Calu3 (cell line): ENCODE results near the gene NEXN. TPM values are rescaled to one million over a fixed set of nuclear protein-coding genes. Genes with fewer than 3 reads are reported as not detected.

Experiments used
- BruUV-seq: library from RNA; stranded (reverse); fragments of 400-500 nt; replicated peaks from 2 replicates; lab custom pipeline; 2021; lab: Mats Ljungman, UMichigan
- CTCF ChIA-PET: fragments of 300-600 bp; sonication (Branson Sonifier 250); formaldehyde crosslinking; loops from one replicate; lab custom pipeline; 2022; ENCODE audit warnings: antibody characterized with exemption; lab: Charles Lee
- DNase-seq: peaks from one replicate; pipeline ENCODE4 v3.0.0; 2022
- H3K27ac Mint-ChIP-seq: one replicate; pipeline ENCODE4 v1.8.0; 2022; ENCODE audit warnings: mixed read lengths; ENCODE audit not compliant: unreplicated experiment
- H3K27me3 Mint-ChIP-seq: one replicate; pipeline ENCODE4 v1.8.0; 2022; ENCODE audit warnings: mixed read lengths; ENCODE audit not compliant: unreplicated experiment
- H3K36me3 Mint-ChIP-seq: one replicate; pipeline ENCODE4 v1.8.0; 2022; ENCODE audit warnings: mild to moderate bottlenecking, moderate library complexity, mixed read lengths; ENCODE audit not compliant: insufficient read depth, unreplicated experiment
- H3K4me1 Mint-ChIP-seq: one replicate; pipeline ENCODE4 v1.8.0; 2022; ENCODE audit warnings: mild to moderate bottlenecking, low read depth, mixed read lengths; ENCODE audit not compliant: unreplicated experiment
- H3K4me3 Mint-ChIP-seq: one replicate; pipeline ENCODE4 v1.8.0; 2022; ENCODE audit warnings: mild to moderate bottlenecking, low read depth, moderate library complexity, mixed read lengths; ENCODE audit not compliant: unreplicated experiment
- H3K9me3 Mint-ChIP-seq: one replicate; pipeline ENCODE4 v1.8.0; 2022; ENCODE audit warnings: low read depth, mixed read lengths; ENCODE audit not compliant: unreplicated experiment
- CTCF ChIP-seq: fragments of 200-600 bp; IDR thresholded peaks from one replicate; pipeline ENCODE4 v1.8.0; 2022; ENCODE audit warnings: antibody characterized with exemption; ENCODE audit not compliant: unreplicated experiment
- intact Hi-C: fragments of 100-400 bp; cut with micrococcal nuclease; formaldehyde crosslinking; loops from one replicate; pipeline ENCODE4 v1.10.0; 2022; ENCODE audit not compliant: unreplicated experiment
- total RNA-seq: library from RNA; stranded (reverse); gene quantifications from 2 replicates; pipeline ENCODE4 v1.2.3, GENCODE V29; 2022

Gene NEXN
- total RNA-seq, 1 experiment from 2014 or later = 2.0 TPM

GRCh38 chr1:77859248-77859647, 29.2 kb upstream of the NEXN start:
- TSS peak; percentile 23 for BruUV-seq
- DNase-seq = no peak
- H3K27me3 Mint-ChIP-seq = no peaks in the 10 kb centered on the region
- no peak overlapping the region for H3K4me3 Mint-ChIP-seq
- peaks cover 7% of the 10 kb centered on the region for H3K36me3 Mint-ChIP-seq
- CTCF ChIA-PET = no interaction called here
- H3K27ac Mint-ChIP-seq = no peak overlapping the region
- no peak for TF ChIP-seq CTCF
- H3K4me1 Mint-ChIP-seq = no peaks in the 10 kb centered on the region
- intact Hi-C loops = no loop called here
- peaks cover 3% of the 10 kb centered on the region for H3K9me3 Mint-ChIP-seq

- CTCF ChIA-PET = no interaction called here
- no peak for TF ChIP-seq CTCF
- Mint-ChIP-seq H3K27me3 (no peaks in the 10 kb centered on the region), H3K36me3 (peaks cover 10% of the 10 kb centered on the region), H3K4me1 (no peaks in the 10 kb centered on the region), H3K4me3 (no peak overlapping the region), H3K27ac (no peak overlapping the region), H3K9me3 (no peaks in the 10 kb centered on the region)
- intact Hi-C loops = no loop called here
- no peak for DNase-seq
- BruUV-seq = no TSS peak
These were observed 22.1 kb upstream of the NEXN start for GRCh38 chr1:77866296-77866695.

- no peak for DNase-seq
- no peaks in the 10 kb centered on the region for H3K9me3 Mint-ChIP-seq
- intact Hi-C loops = no loop called here
- CTCF ChIA-PET = no interaction called here
- H3K4me1 Mint-ChIP-seq = no peaks in the 10 kb centered on the region
- peaks cover 3% of the 10 kb centered on the region for H3K36me3 Mint-ChIP-seq
- no peak overlapping the region for H3K4me3 Mint-ChIP-seq
- no peak for TF ChIP-seq CTCF
- no TSS peak for BruUV-seq
- H3K27me3 Mint-ChIP-seq = no peaks in the 10 kb centered on the region
- H3K27ac Mint-ChIP-seq = no peak overlapping the region
These were observed 15.8 kb upstream of the NEXN start for GRCh38 chr1:77872645-77873044.

- TF ChIP-seq CTCF = no peak
- Mint-ChIP-seq H3K27ac (no peak overlapping the region), H3K4me1 (no peaks in the 10 kb centered on the region), H3K4me3 (no peak overlapping the region), H3K36me3 (peaks cover 3% of the 10 kb centered on the region), H3K9me3 (no peaks in the 10 kb centered on the region), H3K27me3 (no peaks in the 10 kb centered on the region)
- intact Hi-C loops = no loop called here
- no TSS peak for BruUV-seq
- DNase-seq = no peak
- CTCF ChIA-PET = interaction anchor here (0.6 kb wide), 1 partner anchor 197 kb away, joined by 3 read pairs; no protein-coding TSS in a partner anchor
These were observed 15.0 kb upstream of the NEXN start for GRCh38 chr1:77873461-77873860.
